ENCODE measurements around the gene CSH2. TPM values are rescaled to one million over a fixed set of nuclear protein-coding genes. Genes with fewer than 3 reads are reported as not detected.
"Not testable (repeated sequence)": the region's sequence is repeated elsewhere in the genome, so short reads cannot be mapped to it uniquely, and the experiment has no call there.

Gene CSH2
- total RNA-seq, 1 experiment from 2014 or later = not detected

DNA sequence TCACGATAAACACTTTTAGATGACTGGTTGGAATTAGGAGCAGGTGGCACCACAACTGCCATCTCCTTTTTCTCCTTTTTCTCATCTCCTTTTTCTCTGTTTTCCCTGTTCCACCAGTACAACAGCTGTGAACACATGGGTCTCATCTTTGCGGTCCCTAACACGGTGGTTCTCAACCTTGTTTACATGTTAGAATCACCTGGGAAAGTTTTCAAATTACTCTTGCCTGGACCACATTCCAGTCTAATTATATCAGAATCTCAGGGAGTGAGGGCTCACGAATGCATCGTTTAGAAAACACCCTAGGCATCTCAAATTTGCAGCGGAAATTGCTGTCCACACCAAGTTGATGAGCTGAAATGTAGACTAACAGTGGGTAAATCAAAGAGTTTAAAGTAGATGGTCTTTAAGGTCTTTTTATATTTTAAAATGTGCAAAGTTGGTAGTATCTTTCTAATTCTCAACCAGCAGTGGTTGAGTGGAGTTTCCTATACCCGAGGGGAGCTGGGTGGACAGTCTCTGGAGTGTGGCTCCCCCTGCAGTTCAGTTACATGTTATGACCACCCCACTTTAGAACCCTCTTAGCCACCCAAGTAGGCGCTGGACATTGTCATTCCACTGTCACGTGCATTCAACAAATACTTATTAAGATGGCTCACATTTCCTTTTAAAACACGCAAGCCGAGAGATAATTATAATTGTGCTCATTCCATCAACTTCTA lies 19.0 kb upstream of the CSH2 start:
- not testable (repeated sequence) for H3K9me3 ChIP-seq (ENCODE audit: low read length); H2AFZ ChIP-seq (ENCODE audit: low read length); H3K9ac ChIP-seq (ENCODE audit: low read length); H3K79me2 ChIP-seq (ENCODE audit: low read length); H3K4me3 ChIP-seq (ENCODE audit: low read length); H3K27ac ChIP-seq (ENCODE audit: low read length); H3K4me1 ChIP-seq (ENCODE audit: low read length); H3K4me2 ChIP-seq (ENCODE audit: low read depth, low read length, poor library complexity, severe bottlenecking); H3K9me2 ChIP-seq (replicated peaks; ENCODE audit: insufficient read depth, low read length); H3K27me3 ChIP-seq (ENCODE audit: low read length); H4K20me1 ChIP-seq (ENCODE audit: insufficient read depth, low read depth, low read length); H3K36me3 ChIP-seq (ENCODE audit: insufficient read depth, low read length)
- DNase-seq = peak; percentile 53

GRCh38 chr17:63889026-63889848 lies 15.8 kb upstream of the CSH2 start:
- H3K4me3 ChIP-seq (ENCODE audit: low read length); H3K9me2 ChIP-seq (replicated peaks; ENCODE audit: insufficient read depth, low read length); H3K4me2 ChIP-seq (ENCODE audit: low read depth, low read length, poor library complexity, severe bottlenecking); H3K36me3 ChIP-seq (ENCODE audit: insufficient read depth, low read length); H3K4me1 ChIP-seq (ENCODE audit: low read length); H3K27ac ChIP-seq (ENCODE audit: low read length); H4K20me1 ChIP-seq (ENCODE audit: insufficient read depth, low read depth, low read length); H3K9ac ChIP-seq (ENCODE audit: low read length); H3K79me2 ChIP-seq (ENCODE audit: low read length); H3K27me3 ChIP-seq (ENCODE audit: low read length); H3K9me3 ChIP-seq (ENCODE audit: low read length); H2AFZ ChIP-seq (ENCODE audit: low read length): not testable (repeated sequence)
- DNase-seq = peak; percentile 75

GRCh38 chr17:63885119-63885518 lies 11.6 kb upstream of the CSH2 start:
- not testable (repeated sequence) for H3K4me3 ChIP-seq (ENCODE audit: low read length); H4K20me1 ChIP-seq (ENCODE audit: insufficient read depth, low read depth, low read length); H3K9me2 ChIP-seq (replicated peaks; ENCODE audit: insufficient read depth, low read length); H3K9ac ChIP-seq (ENCODE audit: low read length); H3K9me3 ChIP-seq (ENCODE audit: low read length); H3K79me2 ChIP-seq (ENCODE audit: low read length); H3K27ac ChIP-seq (ENCODE audit: low read length); H3K4me2 ChIP-seq (ENCODE audit: low read depth, low read length, poor library complexity, severe bottlenecking); DNase-seq; H3K27me3 ChIP-seq (ENCODE audit: low read length); H3K36me3 ChIP-seq (ENCODE audit: insufficient read depth, low read length); H3K4me1 ChIP-seq (ENCODE audit: low read length); H2AFZ ChIP-seq (ENCODE audit: low read length)

DNA sequence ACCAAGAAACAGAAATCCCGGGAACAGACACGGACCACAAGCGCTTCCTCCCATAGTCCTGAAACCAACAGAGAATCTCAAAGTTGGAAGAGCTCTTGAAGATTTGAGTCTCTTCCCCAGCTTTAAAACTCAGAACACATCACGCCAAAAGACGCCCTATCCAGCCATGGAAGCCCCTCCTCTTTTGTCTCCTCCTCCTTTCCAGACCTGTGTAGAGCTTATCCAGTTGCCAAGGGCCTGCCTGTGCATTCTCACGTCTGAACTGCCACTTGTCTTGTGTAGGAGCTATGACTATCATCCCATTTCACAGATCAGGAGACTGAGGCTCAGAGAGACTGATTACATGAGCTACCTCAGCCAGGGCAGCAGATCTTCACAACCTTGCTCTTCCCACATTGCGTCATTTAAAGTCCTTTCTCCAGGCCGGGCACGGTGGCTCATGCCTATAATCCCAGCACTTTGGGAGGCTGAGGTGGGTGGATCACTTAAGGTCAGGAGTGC lies 9.2 kb upstream of the CSH2 start:
- H3K27me3 ChIP-seq (ENCODE audit: low read length); H3K9ac ChIP-seq (ENCODE audit: low read length); H3K9me3 ChIP-seq (ENCODE audit: low read length); H3K79me2 ChIP-seq (ENCODE audit: low read length); H3K4me3 ChIP-seq (ENCODE audit: low read length); H4K20me1 ChIP-seq (ENCODE audit: insufficient read depth, low read depth, low read length); DNase-seq; H3K27ac ChIP-seq (ENCODE audit: low read length); H2AFZ ChIP-seq (ENCODE audit: low read length); H3K36me3 ChIP-seq (ENCODE audit: insufficient read depth, low read length); H3K4me2 ChIP-seq (ENCODE audit: low read depth, low read length, poor library complexity, severe bottlenecking); H3K4me1 ChIP-seq (ENCODE audit: low read length); H3K9me2 ChIP-seq (replicated peaks; ENCODE audit: insufficient read depth, low read length): not testable (repeated sequence)

DNA sequence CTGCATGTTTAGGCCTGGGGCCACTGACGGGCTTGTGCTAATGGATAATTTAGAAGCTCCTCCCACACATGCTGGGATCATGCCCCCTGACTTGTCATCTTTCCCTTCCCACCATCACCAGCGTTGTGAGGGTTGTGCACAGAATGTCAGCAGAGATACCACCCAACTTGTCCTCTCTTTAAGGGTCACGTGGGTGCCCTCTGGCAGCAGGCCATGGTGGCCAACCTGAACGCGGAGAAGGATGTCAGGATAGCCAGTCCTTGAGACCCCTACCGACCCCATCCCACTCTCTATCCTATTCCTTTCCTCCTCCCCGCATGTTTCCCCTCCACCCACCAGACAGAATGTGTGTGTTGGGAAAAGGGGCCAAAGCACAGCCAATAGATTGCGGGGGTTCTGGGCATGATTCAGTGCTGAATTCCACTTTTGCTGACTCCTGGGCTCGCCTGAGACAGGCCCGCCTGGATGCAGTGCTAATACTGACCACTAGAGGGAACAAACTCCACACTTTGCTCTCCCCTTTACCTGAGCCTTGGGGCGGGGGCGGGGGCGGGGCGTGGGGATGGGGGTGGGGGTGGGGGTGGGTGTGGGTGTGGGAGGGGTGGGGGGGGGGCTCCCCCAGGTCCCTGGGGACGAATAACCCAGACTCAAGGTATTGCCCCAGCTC lies 8.6 kb upstream of the CSH2 start, which contains the start of gene GH2:
GH2 (minus strand) TSS at position 10 of the 667 bp plus-strand sequence. CDS start 143 bp downstream, outside the sequence.
- H3K79me2 ChIP-seq (ENCODE audit: low read length) = no peaks in the 10 kb centered on the region
- H3K36me3 ChIP-seq (ENCODE audit: insufficient read depth, low read length) = no peaks in the 10 kb centered on the region
- H3K4me3 ChIP-seq (ENCODE audit: low read length) = no peak within 1 kb of the TSS
- H3K9ac ChIP-seq (ENCODE audit: low read length) = no peak within 1 kb of the TSS
- H2AFZ ChIP-seq (ENCODE audit: low read length) = no peak within 1 kb of the TSS
- H4K20me1 ChIP-seq (ENCODE audit: insufficient read depth, low read depth, low read length) = no peaks in the 10 kb centered on the region
- no peaks in the 10 kb centered on the region for H3K27me3 ChIP-seq (ENCODE audit: low read length)
- no peaks in the 10 kb centered on the region for H3K9me2 ChIP-seq (replicated peaks; ENCODE audit: insufficient read depth, low read length)
- no peak within 1 kb of the TSS for H3K4me2 ChIP-seq (ENCODE audit: low read depth, low read length, poor library complexity, severe bottlenecking)
- H3K27ac ChIP-seq (ENCODE audit: low read length) = no peak within 1 kb of the TSS
- peak; percentile 84 for DNase-seq
- no peaks in the 10 kb centered on the region for H3K9me3 ChIP-seq (ENCODE audit: low read length)
- H3K4me1 ChIP-seq (ENCODE audit: low read length) = no peaks in the 10 kb centered on the region

DNA sequence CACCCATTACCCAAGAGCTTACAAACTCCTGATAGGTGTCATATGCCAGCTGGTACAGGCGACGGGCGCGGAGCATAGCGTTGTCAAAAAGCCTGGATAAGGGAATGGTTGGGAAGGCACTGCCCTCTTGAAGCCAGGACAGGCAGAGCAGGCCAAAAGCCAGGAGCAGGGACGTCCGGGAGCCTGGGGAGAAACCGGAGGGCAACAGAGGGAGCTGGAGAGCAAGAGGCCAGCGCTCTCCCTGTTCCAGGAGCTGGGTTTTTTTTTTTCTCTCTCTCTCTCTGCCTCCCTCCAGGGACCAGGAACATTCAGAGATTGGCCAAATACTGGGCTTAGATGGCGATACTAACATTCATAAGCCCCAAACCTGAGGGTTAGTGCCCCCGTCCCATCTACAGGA lies 7.9 kb upstream of the CSH2 start:
- not testable (repeated sequence) for H4K20me1 ChIP-seq (ENCODE audit: insufficient read depth, low read depth, low read length); H3K36me3 ChIP-seq (ENCODE audit: insufficient read depth, low read length); H2AFZ ChIP-seq (ENCODE audit: low read length); H3K27ac ChIP-seq (ENCODE audit: low read length); H3K4me2 ChIP-seq (ENCODE audit: low read depth, low read length, poor library complexity, severe bottlenecking); H3K79me2 ChIP-seq (ENCODE audit: low read length); DNase-seq; H3K9ac ChIP-seq (ENCODE audit: low read length); H3K27me3 ChIP-seq (ENCODE audit: low read length); H3K4me1 ChIP-seq (ENCODE audit: low read length); H3K9me2 ChIP-seq (replicated peaks; ENCODE audit: insufficient read depth, low read length); H3K9me3 ChIP-seq (ENCODE audit: low read length); H3K4me3 ChIP-seq (ENCODE audit: low read length)

DNA sequence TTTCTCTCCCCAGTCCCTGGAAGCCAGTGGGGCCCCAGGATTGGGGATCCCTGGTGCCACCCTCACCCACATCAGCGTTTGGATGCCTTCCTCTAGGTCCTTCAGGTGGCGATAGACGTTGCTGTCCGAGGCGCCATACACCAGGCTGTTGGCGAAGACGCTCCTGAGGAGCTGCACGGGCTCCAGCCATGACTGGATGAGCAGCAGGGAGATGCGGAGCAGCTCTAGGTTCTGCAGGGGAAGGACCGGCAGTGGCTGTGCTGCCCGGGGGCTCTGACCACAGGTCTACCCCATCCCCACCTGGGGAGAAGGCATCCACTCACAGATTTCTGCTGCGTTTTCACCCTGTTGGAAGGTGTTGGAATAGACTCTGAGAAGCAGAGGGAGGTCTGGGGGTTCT lies 7.2 kb upstream of the CSH2 start:
- no peak overlapping the region for H3K27ac ChIP-seq (ENCODE audit: low read length)
- no peak overlapping the region for H3K9ac ChIP-seq (ENCODE audit: low read length)
- no peak overlapping the region for H3K4me3 ChIP-seq (ENCODE audit: low read length)
- no peaks in the 10 kb centered on the region for H3K79me2 ChIP-seq (ENCODE audit: low read length)
- no peak for DNase-seq
- no peaks in the 10 kb centered on the region for H4K20me1 ChIP-seq (ENCODE audit: insufficient read depth, low read depth, low read length)
- no peaks in the 10 kb centered on the region for H3K9me2 ChIP-seq (replicated peaks; ENCODE audit: insufficient read depth, low read length)
- H3K27me3 ChIP-seq (ENCODE audit: low read length) = no peaks in the 10 kb centered on the region
- no peaks in the 10 kb centered on the region for H3K9me3 ChIP-seq (ENCODE audit: low read length)
- no peak overlapping the region for H3K4me2 ChIP-seq (ENCODE audit: low read depth, low read length, poor library complexity, severe bottlenecking)
- no peak overlapping the region for H2AFZ ChIP-seq (ENCODE audit: low read length)
- H3K4me1 ChIP-seq (ENCODE audit: low read length) = no peaks in the 10 kb centered on the region
- no peaks in the 10 kb centered on the region for H3K36me3 ChIP-seq (ENCODE audit: insufficient read depth, low read length)

DNA sequence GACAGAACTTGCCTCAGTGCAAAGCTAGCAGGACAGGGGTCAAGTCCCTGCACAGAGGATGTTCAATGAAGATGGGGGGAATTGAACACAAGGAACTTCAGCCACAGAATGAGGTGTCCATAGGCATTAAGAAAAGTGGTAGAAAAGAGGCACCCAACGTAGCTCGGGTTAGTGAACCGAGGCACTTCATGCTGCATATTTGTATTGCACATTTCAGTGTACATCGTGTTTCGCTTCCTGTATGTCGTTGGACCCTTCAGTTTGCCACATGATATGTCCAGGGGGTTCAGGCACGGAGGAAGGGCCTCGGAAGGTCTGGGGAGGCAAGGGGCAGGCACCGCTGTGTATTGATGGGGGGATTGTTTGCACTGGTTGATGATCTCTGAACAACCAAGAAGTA lies 4.9 kb upstream of the CSH2 start:
- not testable (repeated sequence) for H4K20me1 ChIP-seq (ENCODE audit: insufficient read depth, low read depth, low read length); H3K36me3 ChIP-seq (ENCODE audit: insufficient read depth, low read length); H3K9me2 ChIP-seq (replicated peaks; ENCODE audit: insufficient read depth, low read length); H3K4me2 ChIP-seq (ENCODE audit: low read depth, low read length, poor library complexity, severe bottlenecking); H3K79me2 ChIP-seq (ENCODE audit: low read length); H3K4me3 ChIP-seq (ENCODE audit: low read length); H3K27me3 ChIP-seq (ENCODE audit: low read length); DNase-seq; H3K4me1 ChIP-seq (ENCODE audit: low read length); H3K9me3 ChIP-seq (ENCODE audit: low read length); H2AFZ ChIP-seq (ENCODE audit: low read length); H3K9ac ChIP-seq (ENCODE audit: low read length); H3K27ac ChIP-seq (ENCODE audit: low read length)
